Ovary (tissue), 3 donors: ENCODE data around the gene ENTPD1.

Experiments used
- EP300 ChIP-seq: sonication (generic); formaldehyde crosslinking; IDR thresholded peaks from one replicate; pipeline ENCODE4 v1.6.1; 2017; ENCODE audit warnings: antibody characterized with exemption
- POLR2A ChIP-seq: fragments of 450-650 bp; IDR thresholded peaks from one replicate; pipeline ENCODE4 v1.6.1; 2017; ENCODE audit warnings: antibody characterized with exemption, mild to moderate bottlenecking, moderate library complexity
- TF ChIP-seq, protein P1 (sequence below), 3 donors: fragments of 450-650 bp in 2 of 3; fragments of 200-600 bp in 1 of 3; IDR thresholded peaks; one replicate each; pipeline versions ENCODE4 v1.5.1 to v1.8.0; 2016 to 2022; ENCODE audit warnings: antibody characterized with exemption in 3 of 3, mild to moderate bottlenecking in 1 of 3
- donor health status: DM: no; HTN: no; CAD: no.

GRCh38 chr10:95745501-95745900 lies 10.5 kb upstream of the ENTPD1 start:
- no peak for TF ChIP-seq EP300
- TF ChIP-seq, protein P1, sequence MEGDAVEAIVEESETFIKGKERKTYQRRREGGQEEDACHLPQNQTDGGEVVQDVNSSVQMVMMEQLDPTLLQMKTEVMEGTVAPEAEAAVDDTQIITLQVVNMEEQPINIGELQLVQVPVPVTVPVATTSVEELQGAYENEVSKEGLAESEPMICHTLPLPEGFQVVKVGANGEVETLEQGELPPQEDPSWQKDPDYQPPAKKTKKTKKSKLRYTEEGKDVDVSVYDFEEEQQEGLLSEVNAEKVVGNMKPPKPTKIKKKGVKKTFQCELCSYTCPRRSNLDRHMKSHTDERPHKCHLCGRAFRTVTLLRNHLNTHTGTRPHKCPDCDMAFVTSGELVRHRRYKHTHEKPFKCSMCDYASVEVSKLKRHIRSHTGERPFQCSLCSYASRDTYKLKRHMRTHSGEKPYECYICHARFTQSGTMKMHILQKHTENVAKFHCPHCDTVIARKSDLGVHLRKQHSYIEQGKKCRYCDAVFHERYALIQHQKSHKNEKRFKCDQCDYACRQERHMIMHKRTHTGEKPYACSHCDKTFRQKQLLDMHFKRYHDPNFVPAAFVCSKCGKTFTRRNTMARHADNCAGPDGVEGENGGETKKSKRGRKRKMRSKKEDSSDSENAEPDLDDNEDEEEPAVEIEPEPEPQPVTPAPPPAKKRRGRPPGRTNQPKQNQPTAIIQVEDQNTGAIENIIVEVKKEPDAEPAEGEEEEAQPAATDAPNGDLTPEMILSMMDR (IDR thresholded peaks at IDR 0.05) = no peak
- no peak for TF ChIP-seq POLR2A
